Fibroblast of skin of back (primary cell): Measurements from ENCODE around the gene TMEM219.
"Not testable (repeated sequence)": the region's sequence is repeated elsewhere in the genome, so short reads cannot be mapped to it uniquely, and the experiment has no call there.

Experiments
- DNase-seq: peaks from one replicate; pipeline ENCODE4 v3.0.0-alpha.2; 2013

Gene TMEM219

DNA sequence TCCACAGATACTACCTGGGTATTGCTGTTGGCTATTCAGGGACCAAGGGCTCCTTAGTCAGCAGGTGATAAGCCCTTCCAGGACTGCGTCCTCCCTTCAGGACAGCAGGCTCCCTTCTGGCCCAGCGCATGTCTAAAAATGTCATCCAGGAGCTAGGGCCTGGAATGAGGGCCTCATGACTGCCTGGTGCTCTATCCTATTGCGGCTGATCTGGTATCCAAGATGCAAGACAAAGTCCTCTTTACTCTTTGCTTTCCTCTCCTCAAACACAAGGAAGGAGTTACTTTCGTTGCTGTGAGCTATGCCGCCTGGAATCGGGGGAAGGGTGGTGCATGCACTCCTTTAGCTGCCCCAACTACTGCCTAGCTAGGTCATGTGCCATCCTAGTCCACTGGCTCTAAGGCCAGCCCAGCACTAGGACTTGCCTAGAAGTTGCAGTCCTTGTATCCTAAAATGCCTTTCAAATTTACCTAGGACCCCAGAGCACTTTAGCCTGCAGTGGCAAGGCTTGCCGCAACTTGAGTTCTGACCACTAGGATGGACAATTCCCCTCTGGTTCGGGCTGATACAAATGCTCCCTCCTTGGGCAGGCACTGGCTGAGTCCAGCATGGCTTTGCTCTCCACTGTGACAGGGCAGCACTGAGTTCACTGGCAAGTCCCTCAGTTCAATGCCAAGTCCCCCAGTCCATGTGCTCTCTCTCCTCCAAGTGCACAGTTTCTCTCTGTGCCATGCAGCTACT is 10.1 kb upstream of the TMEM219 start:
- DNase-seq, result no peak

DNA sequence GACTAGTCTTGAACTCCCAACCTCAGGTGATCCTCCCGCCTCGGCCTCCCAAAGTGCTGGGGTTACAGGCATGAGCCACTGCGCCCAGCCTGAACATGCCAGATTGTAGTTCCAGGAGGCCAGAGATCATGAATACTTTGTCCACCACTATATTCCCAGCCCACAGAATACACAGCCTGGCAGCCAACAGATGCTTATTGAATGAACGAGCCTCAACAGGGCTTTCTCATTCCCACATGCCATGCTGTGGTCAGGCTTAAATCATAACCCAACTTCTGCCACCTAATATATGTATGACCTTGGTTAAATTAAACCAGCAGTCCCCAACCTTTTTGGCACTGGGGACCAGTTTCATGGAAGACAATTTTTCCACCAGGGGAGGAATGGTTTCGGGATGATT is 3.1 kb upstream of the TMEM219 start:
- DNase-seq, result no peak

DNA sequence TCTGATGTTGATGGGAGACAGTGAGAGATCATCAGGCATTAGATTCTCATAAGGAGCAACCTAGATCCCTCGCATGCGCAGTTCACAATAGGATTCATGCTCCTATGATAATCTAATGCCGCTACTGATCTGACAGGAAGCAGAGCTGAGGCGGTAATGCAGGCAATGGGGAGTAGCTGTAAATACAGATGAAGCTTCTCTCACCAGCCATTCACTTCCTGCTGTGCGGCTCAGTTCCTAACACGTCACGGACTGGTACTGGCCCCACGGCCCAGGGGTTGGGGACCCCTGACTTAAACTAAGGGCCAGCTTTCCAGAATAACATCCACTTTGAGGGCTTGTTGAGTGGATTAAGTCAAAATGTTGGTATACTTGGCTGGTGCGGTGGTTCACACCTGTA is 2.6 kb upstream of the TMEM219 start:
- no peak for DNase-seq

DNA sequence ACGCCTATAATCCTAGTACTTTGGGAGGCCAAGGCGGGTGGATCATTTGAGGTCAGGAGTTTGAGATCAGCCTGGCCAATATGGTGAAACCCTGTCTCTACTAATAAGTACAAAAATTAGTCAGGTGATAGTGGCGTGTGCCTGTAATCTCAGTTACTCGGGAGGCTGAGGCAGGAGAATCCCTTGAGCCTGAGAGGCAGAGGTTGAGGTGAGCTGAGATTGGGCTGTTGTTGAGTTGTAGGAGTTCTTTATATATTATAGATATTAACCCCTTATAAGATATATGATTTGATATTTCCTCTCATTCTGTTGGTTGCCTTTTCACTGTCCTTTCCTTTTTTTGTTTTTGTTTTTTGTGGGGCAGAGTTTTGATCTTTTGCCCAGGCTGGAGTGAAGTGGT is 2.1 kb upstream of the TMEM219 start:
- DNase-seq, result not testable (repeated sequence)

DNA sequence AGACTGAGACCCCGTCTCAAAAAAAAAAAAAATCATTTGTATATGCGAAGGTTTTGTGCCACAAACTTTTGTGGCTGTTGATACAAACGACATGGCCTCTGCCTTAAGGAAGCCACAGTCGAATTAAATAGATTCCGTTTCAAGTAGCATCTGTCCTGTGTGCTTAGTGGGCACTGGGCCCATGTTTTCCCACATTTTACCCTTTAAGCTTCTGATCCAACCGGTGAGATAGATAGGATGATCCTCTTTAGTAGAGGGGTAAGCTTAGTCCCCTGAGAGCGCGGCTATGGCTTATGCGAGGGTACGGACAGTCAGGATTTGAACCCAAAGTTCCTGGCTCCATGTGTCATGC is 776 bp upstream of the TMEM219 start:
- no peak for DNase-seq

DNA sequence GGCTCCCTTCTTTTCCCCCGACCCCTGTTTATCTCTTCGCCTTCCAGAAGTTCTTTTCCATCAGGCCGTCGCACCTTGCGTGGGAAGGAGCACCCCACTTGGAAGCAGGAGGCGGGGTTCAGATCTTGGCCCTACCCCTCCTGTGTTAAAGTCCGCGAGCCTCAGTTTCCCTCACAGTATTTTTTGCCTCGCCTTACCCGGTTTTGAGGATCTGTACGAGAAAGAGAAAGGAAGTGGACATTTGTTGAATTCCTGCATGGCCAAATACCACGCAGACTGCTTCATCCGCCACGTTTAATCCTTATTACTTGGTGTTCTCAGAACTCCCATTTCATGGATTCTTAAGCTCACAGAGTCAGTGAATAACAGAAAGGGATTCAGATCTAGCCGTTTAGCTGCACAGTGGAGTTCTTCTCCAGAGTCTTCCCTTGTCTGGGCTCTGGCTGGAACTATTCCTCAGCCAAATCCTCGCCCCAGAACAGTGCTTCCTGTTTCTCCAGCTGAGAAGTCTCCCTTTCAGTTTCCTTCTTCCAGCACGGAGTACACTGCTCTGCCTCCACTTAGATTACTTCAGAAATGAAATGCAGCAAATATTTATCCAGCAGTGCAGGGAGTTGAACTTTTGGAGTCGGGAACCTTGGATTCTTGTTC is 590 bp downstream of the TMEM219 start:
- DNase-seq, result peak; percentile 28

DNA sequence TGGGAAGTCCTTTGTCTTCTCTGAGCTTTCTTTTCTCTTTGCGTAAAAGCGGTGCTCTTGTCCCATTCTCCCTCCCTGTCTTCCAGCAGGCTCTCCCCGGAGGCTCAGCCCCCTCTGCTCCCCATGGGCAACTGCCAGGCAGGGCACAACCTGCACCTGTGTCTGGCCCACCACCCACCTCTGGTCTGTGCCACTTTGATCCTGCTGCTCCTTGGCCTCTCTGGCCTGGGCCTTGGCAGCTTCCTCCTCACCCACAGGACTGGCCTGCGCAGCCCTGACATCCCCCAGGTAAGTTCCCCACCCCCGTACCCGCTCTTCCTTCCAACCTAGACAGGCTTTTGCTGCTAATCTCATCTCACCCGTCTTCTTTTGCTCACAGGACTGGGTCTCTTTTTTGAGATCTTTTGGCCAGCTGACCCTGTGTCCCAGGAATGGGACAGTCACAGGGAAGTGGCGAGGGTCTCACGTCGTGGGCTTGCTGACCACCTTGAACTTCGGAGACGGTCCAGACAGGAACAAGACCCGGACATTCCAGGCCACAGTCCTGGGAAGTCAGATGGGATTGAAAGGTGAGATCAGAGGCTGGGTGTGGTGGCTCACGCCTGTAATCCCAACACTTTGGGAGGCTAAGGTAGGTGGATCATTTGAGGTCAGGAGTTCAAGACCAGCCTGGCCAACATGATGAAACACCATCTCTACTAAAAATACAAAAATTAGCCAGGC is 1.3 kb downstream of the TMEM219 start:
- no peak for DNase-seq

DNA sequence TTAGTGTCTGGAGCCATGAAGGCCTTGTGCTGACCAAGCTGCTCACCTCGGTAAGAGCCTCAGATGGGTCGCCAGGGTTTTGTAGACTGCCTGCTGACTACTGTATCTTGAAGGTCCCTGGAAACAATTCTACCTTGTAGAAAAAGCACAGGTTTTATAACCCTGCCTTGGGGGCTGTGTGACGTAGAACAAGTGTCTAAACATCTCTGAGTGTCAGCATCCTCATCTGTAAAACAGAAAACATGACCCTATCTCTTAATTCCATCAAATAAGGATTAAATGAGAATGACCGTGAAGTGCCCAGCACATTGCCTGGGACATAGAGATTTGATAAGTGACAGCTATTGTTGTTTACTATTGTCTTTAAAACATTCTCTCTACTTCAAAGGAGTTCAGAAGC is 6.3 kb downstream of the TMEM219 start:
- no peak for DNase-seq

DNA sequence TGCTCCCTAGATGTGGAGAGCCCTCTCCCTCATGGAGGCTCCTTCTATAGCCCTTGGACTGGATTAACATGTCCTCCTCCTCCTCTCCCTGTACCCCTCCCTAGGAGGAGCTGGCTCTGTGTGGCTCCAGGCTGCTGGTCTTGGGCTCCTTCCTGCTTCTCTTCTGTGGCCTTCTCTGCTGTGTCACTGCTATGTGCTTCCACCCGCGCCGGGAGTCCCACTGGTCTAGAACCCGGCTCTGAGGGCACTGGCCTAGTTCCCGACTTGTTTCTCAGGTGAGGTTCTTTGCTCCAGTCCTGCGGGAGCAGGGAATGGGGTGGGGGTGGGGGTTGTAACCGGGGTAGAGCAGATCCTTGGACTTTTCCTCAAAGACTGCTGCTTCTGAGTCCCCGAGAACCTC is 9.4 kb downstream of the TMEM219 start:
- no peak for DNase-seq

DNA sequence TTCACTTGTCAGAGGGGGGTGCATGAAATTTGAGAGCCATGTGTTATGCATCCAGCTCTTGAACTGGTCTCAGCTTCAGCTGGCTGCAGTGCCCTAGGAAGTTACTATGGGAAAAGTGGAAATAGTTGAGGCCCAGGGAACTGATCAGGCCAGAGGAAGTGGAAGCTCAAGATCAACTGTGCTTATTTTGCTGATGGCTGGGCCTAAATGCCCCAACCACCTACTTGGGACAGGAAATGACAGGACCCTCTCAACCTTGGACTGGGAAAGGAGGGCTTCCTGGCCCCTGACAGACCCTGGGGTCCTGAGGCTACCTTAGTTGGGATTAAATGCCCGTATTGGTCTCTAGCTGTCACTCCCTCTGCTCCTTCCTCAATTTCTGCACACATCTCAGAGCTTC is 10.6 kb downstream of the TMEM219 start:
- no peak for DNase-seq

DNA sequence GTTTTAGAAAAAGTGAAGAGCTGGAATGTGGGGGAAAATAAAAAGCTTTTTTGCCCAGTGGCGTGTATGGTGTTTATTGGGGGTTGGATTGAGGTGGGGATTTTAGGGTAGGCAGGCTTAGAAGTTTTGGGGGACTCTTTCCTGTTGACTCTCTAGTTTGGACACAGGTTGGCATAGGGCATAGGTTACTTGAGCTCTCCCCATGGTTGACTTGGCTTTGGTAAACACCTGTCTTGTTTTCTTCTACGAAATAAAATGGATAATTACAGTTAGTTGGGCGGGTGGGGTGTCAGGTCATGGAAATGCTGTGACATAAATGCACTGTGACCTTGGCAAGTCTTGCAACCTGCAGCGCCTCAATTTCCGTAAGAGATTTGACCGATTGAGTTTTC is 11.1 kb downstream of the TMEM219 start:
- DNase-seq, result no peak

DNA sequence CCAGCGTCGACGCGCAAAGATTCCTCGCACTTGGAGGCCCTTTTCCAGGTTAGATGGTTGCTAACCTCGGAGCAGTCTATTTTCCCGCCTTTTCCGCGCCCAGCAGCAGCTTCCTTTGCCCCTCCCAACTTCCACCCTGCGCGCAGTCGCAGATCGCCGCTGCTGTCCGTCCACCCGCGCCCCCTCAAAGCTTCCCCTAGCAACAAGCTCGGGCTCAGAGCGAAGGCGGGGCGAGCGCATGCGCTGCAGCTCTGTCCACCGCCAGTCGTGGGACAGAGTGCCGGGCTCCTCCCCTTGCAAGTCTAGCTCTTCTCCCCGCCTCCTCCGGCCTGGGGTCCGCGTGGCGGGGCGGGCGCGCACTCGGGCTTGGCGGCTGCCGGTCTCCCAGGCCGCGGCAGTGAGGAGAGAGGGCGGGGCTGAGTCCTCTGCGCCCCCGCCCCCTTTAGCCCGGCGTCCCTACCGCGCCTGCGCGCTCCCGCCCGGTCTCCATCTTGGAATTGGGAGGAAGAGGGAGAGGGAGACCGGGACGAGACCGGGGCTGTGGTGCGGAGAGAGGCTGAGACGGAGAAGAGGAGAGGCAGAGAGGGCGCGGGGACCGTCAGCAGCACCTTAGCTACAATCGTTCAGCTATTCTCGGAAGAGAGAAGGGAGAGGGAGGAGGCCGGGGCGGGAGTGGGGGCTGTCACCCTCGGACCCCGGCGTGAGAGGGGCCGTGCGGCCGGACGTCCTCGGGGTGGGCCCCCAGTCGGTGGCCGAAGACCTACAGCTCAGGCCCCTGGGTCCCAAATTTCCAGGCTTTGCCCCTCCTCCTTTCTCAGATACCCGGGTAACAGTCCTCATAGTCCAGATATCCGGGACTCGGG is 11.7 kb downstream of the TMEM219 start, which contains the start of gene TAOK2:
Gene TAOK2, plus strand, starts transcription at position 485 of the 863 bp plus-strand sequence. CDS start 3,905 bp downstream, outside the sequence.
- DNase-seq, result peak; percentile 99

DNA sequence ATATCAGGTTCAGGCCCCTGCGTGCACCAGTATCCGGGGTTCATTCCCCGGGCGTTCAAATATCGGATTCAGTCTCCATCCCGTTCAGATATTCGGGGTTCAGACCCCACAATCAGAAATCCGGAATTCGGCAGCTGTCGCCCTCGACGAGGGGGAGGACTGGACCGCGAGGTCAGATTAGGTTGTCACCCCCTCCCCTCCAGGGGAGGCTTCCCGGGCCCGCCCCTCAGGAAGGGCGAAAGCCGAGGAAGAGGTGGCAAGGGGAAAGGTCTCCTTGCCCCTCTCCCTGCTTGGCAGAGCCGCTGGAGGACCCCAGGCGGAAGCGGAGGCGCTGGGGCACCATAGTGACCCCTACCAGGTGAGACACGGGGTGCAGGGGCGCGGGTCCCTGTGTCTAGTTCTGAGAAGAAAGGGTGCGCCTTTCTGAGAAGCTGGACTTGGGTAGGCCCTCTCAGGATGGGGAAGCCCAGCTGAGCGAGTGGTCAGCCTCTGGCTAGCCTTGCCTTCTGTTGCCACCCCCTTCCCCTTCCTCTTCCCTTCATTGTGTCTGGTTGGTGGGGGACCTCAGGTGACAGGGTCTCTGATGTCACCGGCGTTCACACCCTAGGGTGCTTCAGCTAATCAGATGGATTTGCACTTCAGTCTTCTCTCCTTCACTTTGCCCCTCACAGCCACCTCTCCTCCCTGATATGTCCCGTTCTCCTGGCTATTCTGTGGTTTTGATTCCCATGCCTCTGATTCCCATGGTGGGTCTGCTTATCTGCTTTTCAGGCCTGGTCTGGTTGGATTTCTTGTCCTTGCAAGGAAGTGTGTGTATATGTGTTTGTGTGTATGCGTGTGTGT is 12.6 kb downstream of the TMEM219 start:
- no peak for DNase-seq

DNA sequence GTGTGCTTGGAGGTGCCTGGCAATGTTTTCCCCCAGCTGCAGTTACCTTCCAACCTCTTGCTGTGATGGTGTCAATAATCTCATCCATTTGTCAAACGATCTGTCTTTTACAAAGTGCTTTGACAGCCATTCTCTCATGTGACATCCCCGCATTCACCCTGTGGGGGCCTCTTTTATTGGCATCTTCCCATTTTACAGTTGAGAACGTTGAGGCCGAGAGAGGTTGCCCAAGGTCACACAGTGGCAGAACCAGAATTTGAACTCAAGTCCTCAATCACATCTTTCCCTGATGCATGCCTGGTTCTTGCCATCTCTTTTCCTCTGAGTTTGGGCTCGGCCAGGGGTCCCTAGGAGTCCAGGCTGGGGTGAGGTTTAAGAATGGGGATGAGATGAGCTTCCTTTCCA is 13.3 kb downstream of the TMEM219 start:
- no peak for DNase-seq

DNA sequence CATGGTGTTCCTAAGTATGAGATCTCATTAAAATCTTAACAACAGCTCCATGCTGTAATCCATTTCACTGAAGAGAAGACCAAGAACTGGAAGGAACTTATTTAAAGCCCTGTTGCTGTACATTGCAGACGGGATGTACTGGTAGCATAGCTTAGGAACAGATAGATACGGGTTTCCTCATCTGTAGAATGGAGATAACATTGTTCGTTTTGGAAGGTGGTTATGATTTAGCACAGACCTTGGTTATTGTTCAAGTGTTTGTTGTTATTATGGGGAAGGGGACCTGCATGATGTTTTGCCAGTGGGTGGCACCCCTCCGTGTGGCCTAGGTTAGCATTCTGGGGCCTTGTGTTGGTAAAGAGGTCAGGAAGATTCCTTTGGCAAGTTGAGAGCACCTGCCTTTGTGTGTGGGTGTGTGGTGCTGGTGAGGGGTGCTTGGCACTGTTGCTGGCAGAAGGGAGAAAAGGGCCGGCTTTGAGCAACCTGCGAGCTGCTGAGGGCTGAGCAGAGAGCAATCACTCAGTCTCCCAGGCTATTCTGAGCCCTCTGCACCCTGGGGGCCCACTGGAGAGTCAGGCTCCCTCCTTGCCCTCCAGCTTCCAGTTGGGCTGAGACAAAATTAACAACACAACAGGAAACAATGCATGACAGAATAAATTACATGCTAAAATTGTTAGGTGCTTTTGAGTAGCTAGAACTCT is 14.1 kb downstream of the TMEM219 start:
- DNase-seq, result no peak

DNA sequence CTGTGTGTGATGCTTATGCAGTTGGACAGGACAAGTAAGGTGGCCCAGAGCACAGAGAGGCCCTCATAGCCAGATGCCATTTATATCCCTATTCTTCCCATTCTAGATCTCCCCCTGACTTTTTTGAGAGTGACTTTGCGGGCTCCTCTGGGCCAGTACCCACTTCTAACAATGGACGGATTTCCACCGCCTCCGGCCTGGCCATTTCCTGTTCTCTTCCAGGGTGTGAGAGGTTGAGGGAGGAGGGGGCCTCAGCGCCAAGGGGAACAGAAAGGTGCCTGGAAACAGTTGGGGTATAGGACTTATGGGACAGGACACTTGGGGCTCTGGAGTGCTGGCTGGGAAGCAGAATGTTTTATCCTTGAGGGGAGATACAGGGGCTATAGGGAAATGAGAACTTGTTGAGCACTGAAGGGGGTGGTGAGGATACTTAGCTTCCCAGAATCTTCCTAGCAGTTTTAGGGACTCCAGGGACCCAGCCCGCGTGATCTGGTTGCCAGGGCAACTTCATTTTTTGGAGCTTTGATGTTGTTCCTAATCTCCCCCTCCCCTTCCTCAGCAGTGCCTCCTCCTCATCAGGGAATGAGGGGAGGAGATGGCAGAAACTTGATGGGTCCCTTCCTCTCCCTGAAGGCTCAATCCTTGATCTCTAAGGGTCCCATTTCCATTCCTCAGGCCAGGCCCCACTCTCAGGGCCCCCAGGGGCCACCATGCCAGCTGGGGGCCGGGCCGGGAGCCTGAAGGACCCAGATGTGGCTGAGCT is 15.4 kb downstream of the TMEM219 start:
- no peak for DNase-seq

DNA sequence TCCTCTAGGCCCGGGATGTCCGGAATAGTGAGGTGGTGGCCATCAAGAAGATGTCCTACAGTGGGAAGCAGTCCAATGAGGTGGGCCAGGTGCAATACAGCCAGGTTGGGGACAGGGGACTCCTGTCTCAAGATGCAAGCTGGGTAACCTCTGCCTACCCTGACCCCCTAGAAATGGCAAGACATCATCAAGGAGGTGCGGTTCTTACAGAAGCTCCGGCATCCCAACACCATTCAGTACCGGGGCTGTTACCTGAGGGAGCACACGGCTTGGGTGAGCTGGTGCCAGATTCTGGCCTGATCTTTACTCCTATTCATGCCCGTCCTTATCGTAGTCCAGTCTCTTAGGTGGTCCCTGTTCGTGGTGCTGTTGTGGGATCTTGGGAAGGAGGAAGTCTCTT is 16.2 kb downstream of the TMEM219 start:
- no peak for DNase-seq

DNA sequence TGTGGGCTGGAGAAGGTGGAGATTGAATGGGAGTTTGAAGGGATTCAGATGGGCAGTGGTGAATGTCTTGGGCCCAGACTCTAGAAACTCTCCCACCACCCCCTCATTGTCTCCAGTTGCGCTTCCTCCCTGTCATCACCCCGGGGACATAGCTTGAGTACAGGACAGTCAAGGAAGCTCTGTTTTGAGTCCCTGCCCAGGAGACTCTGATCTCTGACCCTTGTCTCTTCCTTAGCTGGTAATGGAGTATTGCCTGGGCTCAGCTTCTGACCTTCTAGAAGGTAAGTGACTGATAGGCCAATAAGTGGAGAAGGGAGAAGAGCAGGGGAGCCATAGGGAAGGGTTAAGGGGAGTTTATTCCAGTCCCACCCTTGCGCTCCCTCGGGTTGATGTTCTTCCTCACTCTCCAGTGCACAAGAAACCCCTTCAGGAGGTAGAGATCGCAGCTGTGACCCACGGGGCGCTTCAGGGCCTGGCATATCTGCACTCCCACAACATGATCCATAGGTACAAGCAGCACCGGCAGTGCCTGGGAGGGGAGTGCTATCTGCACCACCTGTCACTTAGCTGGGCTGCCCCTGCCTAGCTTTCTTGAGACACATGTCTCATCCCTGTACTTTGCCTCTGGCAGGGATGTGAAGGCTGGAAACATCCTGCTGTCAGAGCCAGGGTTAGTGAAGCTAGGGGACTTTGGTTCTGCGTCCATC is 16.8 kb downstream of the TMEM219 start:
- DNase-seq, result no peak

DNA sequence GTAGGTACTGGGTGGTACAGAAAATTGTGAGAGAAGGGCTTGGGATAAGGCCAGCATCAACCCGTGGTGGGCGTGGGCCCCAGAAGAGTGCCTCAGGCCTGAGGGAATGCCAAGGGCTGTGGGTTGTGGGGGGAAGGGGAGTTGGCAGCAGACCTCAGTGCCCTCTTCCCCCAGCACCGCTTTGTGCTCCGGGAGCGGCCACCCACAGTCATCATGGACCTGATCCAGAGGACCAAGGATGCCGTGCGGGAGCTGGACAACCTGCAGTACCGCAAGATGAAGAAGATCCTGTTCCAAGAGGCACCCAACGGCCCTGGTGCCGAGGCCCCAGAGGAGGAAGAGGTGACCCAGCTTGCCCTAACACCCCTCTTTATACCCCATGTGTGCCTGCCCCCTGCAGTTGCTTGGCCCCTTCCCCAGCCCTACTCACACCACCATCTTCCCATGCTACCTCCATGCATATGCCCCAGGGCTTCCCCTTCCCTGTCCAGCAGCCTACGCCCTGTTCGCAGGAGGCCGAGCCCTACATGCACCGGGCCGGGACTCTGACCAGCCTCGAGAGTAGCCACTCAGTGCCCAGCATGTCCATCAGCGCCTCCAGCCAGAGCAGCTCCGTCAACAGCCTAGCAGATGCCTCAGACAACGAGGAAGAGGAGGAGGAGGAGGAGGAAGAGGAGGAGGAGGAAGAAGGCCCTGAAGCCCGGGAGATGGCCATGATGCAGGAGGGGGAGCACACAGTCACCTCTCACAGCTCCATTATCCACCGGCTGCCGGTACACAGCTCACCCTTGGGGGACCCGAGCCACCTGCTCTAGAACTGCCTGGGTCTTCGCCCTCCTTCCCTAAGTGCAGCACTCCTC is 20.9 kb downstream of the TMEM219 start:
- DNase-seq, result no peak
